Measurements from ENCODE around the gene CACNA2D4.

Gene CACNA2D4

DNA sequence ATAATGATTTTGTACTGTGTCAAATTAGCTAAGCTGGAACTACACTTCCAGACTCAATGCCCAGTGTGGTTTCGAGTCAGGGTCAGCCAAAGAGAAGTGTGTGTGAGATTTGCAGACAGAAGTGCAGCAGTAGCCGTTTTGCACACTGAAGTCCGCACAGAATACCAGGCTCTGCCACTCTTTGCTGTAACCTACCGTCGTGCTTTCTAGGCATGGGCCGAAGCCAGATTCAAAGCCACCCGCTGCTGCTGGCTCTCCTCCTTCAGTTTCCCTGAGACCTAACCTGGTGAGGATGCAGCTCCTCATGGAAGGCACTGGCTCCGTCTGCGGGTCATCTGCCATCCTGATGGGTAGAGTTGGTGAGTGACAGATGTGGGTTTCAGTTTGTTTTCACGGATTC is 49.3 kb downstream of the CACNA2D4 start:
- no peak for DNase-seq

DNA sequence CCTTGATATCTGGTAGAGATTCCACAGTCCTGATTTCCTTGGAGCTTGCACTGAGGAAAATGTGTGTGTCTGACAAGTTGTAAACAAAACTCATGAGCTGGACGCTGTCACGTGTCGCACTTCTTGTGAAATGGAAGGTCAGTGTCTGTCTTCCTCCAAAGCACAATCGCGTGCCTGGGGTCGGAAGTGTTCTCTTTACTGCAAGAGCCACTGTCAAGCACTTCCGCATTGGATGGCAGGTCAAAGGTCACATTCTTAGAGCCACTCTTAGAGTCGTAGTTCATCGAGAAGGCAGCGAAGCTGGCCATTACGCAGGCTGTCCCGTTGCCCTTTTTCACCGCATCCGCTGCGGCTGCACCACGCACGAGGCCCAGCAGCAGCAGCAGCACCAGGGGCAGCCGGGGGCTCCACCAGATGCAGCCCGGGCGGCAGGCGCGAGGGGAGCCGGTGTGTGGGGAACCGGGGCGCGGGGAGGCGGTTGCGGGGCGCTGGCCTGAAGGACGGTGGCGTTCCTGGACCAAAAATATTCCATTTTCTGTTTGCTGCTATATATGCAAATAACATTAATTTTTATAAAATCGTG is 53.1 kb downstream of the CACNA2D4 start:
- DNase-seq = no peak

- no peak for DNase-seq
These were observed 53.6 kb downstream of the CACNA2D4 start for GRCh38 chr12:1864867-1865266.

DNA sequence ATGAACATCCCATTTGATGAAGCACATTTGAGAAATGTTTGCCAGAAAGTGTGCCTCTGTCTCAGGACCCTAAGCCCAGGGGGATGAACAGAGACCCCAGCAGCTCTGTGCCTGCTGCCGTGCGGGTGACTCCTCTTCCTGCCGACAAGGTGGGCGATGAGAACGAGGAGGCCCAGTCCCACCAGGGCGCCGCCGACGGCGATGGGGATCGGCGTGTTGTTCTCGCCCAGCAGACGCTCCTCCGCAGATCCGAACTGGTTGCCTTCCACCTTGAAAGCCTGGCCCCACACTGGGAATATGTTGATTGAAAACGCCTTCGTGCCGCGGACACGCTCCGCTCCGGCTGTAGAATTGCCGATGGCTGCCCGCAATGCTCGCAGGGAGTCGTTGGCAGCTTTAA is 54.0 kb downstream of the CACNA2D4 start:
- DNase-seq = no peak

GRCh38 chr12:1863823-1864222 is 54.6 kb downstream of the CACNA2D4 start:
- no peak for DNase-seq

GRCh38 chr12:1862973-1863372 is 55.5 kb downstream of the CACNA2D4 start:
- no peak for DNase-seq

- no peak for DNase-seq
These were observed 58.8 kb downstream of the CACNA2D4 start for GRCh38 chr12:1859643-1860042.

- no peak for DNase-seq
These were observed 60.0 kb downstream of the CACNA2D4 start for GRCh38 chr12:1858456-1858855.

DNA sequence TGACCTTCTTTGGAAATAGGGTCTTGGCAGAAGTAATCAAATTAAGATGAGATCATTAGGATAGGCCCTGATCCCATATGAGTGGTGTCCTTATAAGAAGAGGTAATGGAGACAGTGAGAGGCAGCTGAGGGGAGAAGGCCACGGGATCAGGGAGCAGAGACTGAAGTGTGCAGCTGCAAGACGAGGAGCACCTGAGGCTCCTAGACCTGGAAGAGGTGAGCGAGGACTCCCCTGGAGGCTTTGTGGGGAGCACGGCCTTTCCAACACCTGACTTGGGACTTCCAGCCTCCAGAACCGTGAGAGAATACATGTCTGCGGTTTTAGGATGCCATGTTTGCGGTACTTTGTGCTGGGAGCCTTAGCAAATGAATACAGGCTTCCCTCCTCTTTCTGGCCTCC is 60.6 kb downstream of the CACNA2D4 start:
- DNase-seq = no peak

DNA sequence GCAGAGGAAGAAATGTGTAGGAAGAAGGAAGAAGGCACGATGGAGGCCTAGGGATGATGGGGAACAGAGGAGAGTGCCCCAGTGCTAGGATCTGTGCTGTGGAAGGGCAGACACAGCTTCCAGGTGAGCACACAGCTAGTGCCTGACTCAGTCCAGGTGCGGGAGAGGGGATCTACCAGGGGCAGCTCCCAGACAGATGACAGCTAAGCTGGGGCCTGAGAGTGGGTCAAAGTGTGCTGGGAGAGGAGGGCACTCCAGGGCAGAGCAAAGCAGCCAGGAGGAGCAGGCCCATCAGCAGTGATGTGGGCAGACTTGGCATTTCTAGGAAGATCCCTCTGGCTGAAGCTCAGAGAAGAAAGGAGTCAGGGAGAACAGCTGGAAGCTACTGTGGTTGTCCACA is 61.4 kb downstream of the CACNA2D4 start:
- no peak for DNase-seq

GRCh38 chr12:1855241-1855640 is 63.2 kb downstream of the CACNA2D4 start:
- DNase-seq = no peak

- no peak for DNase-seq
These were observed 64.7 kb downstream of the CACNA2D4 start for GRCh38 chr12:1853716-1854115.

DNA sequence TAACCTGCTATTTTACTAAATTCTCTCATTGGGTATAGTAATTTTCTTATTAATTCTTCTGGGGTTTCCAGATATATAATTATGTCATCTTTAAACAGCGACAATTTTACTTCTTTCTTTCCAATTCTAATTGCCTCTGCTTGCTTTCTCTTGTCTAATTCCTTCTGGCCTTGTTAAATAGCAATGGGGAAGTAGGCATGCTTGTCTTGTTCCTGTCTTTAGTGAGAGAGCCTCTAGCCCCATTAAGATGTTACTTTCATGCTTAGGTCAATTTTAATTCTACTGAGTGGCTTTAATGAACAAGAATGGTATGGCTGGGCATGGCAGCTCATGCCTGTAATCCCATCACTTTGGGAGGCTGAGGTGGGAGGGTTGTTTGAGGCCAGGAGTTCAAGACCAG is 66.4 kb downstream of the CACNA2D4 start:
- no peak for DNase-seq

DNA sequence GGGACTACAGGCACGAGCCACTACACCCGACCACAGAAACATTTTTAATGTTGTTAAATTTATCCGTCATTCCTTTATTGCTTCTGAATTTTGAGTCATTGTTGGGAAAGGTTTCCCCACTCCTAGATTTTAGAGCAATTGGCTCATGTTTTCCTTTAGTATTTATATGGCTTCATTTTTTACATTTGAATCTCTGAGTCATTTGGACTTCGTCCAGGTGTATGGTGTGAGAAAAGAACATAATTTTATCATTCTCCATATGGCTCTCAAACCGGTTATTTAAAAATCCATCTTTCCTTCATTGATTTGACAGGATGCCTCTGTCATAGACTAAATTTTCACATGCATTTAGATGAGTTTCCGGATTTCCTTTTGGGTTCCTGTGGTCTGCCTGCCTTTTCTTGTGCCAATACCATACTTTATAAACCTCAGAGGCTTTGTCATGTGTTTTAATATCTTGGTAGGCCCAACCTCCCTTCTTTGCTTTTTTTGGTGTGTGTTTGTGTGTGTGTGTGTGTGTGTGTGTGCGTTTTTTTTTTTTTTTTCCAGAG is 67.2 kb downstream of the CACNA2D4 start:
- DNase-seq = no peak

GRCh38 chr12:1848745-1849144 is 69.7 kb downstream of the CACNA2D4 start:
- no peak for DNase-seq

DNA sequence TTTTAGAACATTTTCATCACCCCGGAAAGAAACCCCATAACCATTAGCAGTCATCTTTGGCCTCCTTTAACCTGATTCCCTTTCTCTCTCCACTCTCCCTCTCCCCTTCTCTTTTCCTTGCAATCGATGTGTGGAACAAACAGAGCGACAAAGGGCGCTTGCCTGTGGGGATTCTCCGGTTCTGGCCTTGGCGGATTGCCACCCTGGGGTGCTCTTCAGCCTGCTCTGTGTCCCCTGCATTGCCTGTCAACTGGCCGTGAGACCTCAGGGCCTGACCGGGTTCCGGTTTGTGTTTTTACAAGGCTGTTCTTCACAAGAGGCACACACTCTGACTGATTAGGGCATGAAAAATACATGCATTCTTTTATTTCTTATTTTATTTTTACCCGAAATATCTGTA is 70.3 kb downstream of the CACNA2D4 start:
- DNase-seq = no peak

DNA sequence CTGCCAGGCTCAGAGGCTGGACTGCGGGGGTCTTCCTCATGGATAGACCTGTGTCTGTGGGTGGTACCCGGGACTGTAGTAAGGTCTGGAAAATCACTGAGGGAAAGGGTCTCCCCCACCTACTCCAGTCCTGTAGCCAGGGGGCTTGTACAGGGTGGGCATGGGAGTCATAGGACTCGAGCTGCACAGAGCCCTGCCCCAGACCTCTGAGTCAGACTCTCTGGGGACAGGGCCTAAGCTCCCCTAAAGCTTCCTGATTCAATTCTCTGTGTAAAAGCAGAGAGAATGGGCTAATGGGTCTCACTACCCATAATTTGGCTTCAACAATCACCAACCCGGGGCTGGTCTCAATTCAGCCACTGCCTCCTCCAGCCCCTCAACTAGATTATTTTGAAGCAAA is 71.0 kb downstream of the CACNA2D4 start:
- DNase-seq = no peak

DNA sequence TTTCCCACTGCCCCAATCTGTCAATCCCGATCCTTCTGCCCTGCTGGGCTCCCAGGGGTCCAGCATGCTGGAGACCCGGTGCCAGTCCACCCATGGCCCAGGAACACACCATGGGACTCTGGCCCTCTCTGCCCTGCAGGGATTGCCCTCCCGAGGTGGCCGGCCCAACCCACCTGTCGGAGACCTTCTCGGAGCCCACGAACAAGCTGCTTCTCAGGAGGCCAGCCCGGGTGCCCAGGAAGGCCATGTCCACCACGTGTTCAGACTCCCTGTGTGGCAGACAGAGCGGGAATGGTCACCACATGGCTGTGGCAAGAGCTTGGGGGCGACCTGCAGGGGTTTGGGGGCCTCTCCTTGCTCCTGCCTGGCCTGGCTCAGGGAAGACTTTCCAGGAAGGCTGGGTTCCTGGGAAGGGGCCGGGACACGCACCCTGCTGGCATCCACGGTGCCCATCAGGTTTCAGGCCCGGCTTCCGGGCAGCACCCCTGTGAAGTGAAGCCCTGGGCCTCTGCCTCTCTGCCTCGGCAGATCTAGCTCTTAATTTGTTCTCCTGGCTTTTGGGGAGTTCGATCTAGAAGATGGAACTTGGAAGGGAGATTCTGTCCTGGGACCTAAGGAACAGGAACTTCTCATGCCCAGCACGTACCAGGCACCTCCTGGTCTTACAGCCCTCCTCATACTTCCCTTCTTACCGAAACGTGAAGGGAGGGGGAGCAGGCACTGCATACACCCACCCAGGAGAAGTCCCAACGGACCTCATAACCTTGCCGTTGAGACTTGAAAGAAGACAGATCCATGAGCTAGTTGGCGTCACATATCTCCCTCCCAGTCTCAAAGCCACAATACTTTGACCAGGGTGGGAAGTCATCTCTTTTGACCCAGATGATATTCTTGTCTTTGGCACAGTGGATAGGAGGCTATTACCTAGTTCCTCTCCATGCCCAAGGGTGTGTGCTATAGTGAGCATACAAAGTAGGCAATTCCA is 71.7 kb downstream of the CACNA2D4 start:
- DNase-seq = no peak

DNA sequence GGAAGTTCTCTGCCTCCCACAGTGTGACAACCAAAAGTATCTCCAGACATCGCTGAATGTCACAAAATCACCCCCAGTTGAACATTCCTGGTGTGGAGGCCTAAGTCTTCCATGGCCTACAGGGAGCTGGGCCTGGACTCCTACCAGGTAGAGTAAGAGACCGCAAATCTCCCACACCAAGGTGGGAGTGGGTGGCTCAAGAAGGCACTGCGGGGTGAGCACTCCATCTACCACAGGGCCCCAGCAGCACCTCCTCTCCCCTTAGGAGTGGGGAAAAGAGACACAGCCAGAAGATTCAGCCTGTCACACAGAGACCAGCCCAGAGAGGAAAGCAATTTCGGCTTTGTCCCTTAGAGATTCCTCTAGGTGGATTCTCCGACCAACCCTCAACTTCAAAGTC is 72.6 kb downstream of the CACNA2D4 start:
- DNase-seq = no peak

DNA sequence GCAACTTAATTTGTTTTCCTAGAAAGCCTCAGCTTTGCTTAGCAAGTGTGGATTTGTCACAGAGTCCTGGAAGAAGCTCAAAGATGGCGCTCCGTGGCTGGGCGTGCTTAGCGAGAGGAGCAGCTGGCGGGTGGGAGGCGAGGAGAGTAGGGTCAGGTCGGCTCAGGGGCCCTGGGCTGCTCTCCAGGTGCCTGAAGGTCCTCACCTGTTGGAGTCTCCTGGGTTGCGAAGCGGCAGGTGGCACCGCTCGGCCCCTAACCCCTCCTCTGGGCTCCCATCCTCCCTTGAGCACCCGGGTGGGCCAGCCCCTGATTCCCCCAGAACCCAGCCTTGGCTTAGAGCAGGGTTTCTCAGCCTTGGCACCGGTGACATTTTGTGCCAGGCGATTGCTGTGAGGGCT is 73.0 kb downstream of the CACNA2D4 start:
- DNase-seq = no peak

- DNase-seq = no peak
These were observed 73.6 kb downstream of the CACNA2D4 start for GRCh38 chr12:1844661-1845409.

GRCh38 chr12:1844223-1844622 is 74.2 kb downstream of the CACNA2D4 start:
- DNase-seq = no peak

GRCh38 chr12:1843641-1844005 is 74.8 kb downstream of the CACNA2D4 start:
- DNase-seq = no peak
